G401 (cell line): ENCODE measurements around the gene SLC7A5. TPM values are rescaled to one million over a fixed set of nuclear protein-coding genes. Genes with fewer than 3 reads are reported as not detected.
"Not testable (repeated sequence)": the region's sequence is repeated elsewhere in the genome, so short reads cannot be mapped to it uniquely, and the experiment has no call there.

Experiments
- DNase-seq: peaks from one replicate; pipeline ENCODE4 v3.0.0-alpha.2; 2015; ENCODE audit warnings: low spot score
- in situ Hi-C: cut with HindIII; loops from 2 replicates; pipeline ENCODE4 v1.10.0; 2016; ENCODE audit warnings: low sequenced_read_pairs, mixed read lengths
- total RNA-seq: library from RNA; depleted of rRNA; stranded (reverse); fragments of >200 nt; shearing (Covaris generic); gene quantifications from 2 replicates; pipeline ENCODE4 v1.2.3, GENCODE V29; 2014

SLC7A5 gene
- total RNA-seq, 1 experiment from 2014 or later = 25.5 TPM

DNA sequence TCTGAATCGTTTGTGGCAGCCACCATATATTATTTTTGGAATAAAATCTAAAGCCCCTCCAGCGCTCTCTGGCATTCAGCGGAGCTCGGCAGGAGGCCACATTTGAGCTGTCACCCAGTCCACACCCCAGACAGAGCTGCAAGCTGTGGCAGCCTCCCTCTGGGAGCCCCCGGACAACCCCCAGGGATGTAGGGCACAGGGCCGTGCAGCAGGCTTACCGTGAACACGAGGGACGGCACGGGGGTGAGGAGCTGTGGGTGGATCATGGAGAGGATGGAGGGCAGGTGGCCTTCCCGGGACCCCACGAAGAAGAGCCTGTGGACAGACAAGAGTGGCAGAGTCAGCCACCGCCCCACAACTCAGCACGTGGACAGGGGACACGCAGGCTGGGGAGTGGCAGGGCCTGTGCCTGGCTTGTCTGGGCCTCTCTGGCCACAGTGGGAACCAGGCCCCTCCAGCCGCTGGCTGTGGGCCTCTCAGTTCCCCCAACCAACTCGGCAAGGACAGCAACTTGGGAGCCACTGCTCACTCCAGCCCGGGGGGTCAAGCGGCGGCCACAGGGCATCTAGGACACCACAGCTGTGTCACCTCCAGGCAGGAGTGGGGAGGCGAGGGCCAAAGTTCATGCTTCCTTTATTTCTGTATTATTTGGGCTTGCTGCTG is 31.5 kb downstream of the SLC7A5 start:
- in situ Hi-C loops = no loop called here
- DNase-seq = no peak

DNA sequence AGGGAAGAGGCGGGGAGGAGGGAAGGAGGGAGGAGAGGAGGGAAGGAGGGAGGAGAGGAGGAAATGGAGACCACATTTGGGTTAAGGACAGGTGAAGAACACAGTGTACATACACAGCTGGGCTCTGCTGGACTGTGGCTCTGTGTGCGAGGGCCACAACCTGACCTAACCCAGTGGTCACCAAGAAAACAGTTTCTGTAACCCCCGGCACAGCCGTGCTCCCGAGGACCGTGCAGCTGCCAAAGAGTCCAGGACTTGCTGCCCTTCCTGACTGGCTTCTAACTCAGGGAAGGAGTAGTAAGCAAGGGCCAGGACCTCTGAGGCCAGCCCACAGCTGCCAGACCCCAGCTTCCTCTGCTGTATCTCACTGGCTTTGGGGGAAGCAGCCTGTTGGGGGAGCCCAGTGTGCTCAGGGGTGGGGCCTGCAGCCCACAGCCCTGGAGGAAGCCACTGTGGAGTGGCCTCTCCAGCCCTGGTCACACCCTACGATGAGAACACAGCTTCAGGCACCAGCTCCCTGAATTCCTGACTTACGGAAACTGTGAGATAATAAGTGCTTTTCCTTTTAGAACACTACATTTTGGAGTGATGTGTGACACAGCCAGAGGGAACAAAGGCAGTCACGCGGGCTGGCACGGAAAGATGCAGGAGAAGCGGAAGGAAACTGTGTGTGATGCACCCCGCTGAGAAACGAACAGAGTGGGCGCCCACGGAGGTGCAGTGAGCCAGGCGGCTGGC is 32.3 kb downstream of the SLC7A5 start:
- in situ Hi-C loops = no loop called here
- no peak for DNase-seq

DNA sequence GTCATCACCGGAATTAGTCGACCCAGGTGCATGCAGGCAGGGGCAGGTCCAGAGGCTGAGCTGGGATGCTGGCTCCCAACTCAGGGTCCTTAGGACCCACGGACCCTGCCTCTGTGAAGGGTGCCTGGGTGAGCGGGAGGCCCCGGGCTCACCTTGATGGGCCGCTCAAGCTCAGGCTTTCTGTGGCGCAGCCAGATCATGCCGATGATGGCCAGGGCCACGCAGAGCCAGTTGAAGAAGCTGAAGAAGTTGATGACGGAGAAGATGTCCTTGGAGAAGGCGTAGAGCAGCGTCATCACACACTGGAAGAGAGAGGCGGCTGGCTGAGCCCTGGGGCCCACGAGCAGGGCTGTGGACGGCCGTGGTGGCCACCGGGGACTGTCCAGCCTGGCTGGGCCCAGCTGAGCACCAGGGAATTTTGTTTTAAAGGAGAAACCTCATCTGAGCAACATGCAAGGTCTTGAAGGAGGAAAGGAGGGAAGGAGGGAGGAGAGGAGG is 32.9 kb downstream of the SLC7A5 start:
- in situ Hi-C loops = no loop called here
- no peak for DNase-seq

DNA sequence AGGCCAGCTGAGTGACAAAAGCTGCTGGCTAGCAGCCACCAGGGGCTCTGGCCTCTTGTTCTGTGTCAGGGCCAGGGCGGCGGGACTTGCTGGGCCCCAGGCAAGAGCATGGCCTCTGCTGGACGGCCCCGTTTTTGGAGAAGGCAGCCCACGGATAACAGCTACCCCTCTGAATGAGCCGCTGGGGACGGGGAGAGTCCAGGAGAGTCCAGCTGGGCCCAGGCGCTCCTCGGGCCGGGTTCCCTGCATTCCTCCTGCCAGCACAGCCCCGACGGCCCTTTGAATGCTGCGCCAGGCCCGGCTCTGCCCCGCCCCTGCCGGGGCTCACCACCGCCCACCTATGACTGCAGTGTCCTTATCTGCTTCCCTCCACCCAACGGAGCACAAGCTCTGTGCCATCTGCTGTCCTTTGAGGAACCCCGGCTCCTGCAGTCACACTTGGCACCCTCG is 33.4 kb downstream of the SLC7A5 start:
- in situ Hi-C loops = no loop called here
- peak; percentile 59 for DNase-seq

DNA sequence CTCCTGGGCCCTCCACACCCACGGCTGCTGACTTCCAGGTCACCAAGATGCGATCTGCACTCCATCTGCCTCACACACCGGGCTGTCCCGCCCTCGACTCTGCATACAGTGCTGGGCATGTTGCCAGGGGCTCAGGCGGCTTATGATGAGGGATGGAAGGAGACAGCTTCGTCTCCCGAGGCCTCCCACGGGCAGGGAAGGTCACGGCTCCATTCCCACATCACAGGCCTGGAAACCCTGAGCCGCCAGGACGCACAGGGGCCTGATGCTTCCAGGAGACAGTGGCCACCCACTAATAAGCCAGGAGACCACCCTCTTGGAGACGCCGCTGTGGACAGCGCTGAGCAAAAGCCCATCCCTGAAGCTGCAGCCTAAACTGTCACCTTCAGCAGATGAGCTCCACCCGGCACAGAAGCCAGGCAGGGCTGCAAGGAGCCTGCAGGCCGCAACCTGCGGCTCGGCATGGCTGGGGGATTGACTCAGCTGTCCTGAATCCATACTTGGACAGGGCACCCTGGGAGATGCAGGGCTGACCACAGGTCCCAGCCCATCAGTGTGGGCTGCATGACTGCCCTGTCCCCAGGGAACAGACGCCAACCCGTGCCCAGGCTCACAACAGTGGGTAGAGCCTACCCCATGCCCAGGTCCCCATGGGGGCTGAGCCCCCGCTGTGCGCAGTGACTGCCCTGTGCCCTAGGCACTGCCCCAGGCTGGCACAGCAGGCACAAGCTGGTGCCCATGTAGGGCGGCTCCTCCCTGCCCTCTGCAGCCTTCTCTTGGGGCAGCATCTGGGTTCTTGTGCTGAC is 34.4 kb downstream of the SLC7A5 start:
- peak; percentile 64 for DNase-seq
- in situ Hi-C loops = no loop called here

DNA sequence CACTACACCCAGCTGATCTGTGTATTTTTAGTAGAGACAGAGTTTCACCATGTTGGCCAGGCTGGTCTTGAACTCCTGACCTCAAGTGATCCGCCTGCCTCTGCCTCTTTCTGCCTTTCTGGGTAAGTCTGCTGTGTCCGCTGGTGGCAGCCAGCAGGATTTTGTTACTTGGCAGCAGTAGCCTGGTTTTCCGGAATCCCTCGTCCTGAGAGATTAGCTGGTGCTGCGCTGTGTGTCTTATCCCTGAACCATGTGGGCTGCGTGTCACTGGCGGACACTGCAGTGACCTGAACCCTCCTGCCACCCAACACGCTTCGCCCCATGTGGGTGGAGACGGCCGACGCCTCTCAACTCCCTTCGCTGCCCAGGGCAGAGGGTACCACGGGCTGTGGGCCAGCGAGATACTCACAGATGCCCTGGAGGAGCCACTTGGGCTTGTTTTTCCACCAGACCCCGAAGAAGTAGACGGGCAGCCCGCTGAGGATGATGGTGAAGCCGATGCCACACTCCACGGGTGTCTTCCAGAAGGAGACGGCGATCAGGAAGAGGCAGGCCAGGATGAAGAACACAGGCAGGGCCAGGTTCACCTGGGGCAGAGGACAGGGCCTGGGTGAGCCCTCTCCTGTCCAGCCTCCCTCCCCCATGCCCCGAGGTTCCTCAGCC is 35.2 kb downstream of the SLC7A5 start:
- peak; percentile 47 for DNase-seq
- in situ Hi-C loops = no loop called here

DNA sequence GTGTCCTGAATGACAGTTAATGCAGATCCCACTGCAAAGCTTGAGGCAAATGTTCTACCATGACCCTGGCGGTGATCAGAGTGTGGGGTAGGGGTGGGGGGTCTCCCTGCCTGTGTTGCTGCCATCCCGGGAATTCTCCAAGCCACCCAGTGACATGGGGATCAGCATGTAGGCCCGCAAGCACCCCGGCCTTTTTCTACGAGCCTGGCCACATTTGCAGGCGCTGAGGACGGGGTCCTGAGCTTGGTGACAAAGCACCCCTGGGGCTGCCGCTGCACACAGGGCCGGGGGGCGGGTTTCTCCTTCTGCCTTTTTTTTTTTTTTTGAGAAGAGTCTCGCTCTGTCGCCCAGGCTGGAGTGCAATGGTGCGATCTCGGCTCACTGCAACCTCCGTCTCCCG is 35.8 kb downstream of the SLC7A5 start:
- in situ Hi-C loops = no loop called here
- no peak for DNase-seq

DNA sequence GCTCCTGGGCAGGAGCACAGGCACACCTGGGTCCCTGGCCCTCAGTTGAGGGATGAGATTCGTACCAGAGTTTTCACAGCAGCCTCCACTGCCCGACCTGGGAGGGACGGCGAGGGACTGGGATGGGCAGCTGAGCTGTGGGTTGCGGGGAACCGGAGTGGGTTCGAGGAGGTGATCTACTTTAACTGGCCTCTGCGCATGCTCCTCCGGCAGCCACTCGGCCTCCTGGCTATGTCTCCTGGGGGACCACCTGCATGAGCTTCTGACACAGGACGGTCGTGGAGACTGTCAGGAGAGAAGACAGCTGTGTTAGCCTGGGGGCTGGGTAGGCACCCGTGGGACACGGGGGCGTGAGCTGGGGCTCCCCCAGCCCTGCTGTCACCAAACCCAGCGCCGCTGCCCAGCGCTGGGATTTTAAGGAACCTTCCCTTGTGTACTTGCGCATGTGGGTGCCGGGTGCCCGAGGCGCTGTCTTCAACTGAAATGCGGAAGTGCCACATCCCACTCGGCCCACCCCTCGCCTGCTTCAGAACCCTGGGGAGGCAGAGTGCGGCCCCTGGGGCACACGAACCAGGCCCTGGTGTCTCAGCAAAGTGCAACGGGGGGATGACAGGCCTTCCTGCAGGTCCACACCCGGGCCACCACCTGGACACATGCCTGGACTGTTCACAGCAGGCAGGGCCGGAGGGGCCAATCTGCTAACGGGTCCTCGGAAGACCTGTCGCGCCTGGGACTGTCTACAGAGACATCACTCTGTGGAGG is 36.4 kb downstream of the SLC7A5 start:
- in situ Hi-C loops = no loop called here
- DNase-seq = no peak

DNA sequence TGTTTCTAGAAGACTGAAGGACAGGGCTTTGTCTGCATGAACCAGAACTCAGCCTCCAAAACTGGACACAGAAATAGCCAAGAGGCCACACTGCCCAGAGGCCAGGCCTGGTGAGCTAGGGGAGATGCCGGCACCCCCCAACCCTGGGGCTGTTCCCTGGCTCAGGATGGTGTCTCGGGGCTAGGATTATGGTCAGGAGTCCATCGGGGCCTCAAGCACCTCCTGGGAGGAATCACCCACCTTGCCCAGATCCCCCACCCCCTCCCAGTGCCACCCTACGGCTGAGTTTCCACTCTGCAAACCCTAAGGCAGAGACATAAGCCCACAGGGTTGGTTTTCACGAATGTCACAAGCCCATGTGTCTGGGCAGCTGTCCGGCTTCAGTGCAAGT is 37.2 kb downstream of the SLC7A5 start:
- in situ Hi-C loops = no loop called here
- no peak for DNase-seq

DNA sequence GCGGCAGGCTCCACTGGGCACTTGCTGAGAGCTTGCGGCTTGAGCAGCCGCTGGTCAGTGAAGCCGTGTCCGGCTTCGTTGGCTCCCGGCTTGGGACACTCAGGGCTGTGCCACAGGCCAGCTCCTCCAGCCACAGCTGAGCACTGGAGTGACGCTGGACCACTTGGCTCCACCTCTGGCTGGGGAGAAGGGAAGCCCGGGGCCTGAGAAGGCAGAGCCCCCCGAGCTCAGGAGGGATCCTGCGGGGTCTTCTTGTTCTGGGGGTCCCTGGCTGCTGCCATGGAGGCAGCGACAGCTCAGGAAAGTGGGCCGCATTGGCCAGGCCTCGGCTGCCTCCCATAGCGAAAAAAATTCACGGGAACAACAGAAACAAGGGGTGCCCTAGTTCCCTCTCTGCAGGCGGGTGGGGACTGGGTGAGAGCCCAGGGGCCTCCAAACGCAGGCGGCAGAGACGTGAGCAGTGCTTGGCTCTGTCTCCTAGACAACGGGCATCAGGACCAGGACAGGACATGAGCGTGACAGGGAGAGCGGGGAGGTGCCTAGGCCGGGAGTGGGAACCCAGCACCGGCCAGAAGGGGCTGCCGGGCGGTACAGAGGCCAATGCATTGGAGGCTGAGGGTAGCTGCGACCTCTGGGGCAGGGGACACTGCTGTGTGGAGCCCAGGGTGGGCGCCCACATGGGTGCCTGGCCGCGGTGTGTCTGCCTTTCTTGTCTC is 37.7 kb downstream of the SLC7A5 start:
- DNase-seq = no peak
- in situ Hi-C loops = no loop called here

DNA sequence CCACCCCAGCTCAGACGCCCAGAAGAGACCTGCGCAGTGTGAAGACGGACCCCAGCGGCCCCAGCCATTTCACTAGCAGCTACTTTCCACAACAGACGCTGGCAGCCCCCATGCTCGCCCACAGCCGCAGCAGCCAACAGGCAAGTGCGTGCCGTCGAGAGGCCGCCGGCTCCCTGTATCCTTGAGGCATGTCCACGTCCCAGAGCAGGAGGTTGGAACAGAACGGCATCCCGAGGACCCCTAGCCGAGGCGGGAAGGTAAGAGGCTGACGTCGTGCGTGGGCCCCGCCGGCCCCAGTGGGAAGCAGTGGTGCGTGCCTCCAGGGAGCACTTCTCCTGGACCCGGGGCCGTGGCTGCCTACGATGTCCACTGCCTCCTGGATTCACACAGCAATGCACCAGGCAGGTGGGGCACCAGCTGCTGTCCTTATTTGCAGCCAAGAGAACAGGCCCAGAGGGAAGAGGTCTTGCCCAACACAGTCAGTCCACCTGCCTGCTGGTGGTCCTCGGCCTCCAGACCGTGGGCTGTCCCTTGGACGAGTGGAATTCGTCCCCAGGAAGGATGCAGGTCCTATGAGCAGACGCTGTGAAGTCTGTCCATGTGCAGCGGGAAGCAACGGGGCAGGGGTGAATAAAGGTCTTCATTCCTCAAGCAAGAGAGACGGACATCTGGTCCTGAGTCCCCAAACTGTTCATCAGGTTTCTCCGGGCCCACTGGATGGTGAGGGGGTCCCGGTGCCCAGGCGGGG is 38.5 kb downstream of the SLC7A5 start:
- in situ Hi-C loops = no loop called here
- DNase-seq = no peak

DNA sequence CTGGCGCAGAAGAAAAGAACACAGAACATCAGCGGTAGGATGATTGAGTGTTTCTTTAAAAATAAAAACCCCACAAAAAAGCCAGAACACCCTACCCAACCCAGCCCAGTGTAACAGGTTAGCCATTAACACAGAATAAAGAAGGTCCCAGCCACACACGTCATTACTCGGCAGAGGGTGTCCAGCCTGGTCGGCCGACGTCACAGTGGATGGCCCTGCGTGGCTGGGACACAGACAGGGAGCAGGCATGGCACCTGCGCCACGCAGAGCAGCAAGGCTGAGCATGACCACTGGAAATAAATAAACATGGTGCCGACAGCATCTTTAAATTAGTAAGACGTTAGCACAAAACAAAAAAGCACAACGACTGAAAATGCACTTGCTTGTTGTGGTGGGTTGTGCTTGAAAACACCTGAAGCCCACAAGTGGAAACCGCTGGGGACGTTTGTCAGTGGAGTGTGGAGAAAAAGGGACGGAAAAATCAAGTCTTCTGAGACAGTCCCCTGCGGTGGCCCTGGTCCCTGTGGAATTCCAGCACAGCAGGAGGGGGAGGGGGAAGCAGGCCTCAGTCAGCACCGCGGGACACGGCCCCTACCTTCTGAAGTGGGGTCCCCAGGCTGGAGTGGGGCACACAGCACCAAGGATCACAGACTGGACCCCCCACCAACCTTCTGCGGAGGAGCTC is 39.2 kb downstream of the SLC7A5 start:
- no peak for DNase-seq
- in situ Hi-C loops = no loop called here

DNA sequence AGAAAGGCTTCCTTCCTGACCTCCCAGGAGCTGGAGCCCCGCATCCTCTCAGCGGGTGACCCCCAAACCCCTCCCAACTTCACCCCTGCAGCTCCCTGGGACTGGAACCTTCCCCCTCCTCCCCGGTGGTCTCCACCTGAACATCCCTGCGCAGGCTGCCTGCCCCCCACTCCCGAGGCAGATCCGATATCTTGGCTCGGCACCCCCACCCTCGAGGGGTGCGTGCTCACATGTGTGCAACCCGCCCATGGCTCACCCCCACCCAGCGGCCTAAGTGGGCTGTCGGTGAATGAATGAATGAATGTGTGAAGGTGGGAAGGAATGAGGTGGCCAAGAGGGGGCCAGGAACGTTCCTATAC is 39.7 kb downstream of the SLC7A5 start:
- no peak for DNase-seq
- in situ Hi-C loops = no loop called here

DNA sequence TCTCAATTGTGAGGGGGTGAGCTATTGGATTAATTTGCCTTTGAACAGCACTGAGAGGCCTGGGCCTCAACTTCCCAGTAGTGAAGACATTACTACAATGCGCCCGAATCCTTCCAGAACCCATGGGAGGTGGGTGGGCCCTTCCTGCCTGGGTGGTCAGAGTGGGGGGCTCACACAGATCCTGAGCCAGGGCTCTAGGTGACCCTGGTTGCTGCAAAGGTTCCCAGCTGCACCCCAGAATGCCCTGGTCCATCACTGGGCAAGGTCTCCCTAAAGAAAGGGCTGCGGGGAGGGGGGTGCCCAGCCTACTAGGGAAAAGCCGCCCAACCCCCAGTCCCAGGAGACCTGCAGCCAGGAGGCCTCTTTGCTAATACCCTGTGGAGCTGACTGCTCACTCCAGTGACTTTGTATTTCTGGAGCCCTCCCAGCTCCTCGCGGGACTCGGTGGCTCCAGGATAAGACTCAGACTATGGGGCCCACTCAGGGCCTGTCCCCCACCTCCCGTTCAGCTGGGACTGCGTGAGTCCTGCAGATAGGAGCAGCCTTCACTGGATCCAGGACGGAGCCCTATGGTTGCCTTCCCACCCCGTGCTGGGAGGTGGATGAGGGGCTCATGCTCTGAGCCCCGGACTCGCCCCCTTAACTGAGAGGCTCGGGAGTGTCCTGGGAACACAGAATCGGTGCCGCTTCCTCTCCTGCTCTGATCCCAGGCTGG is 40.2 kb downstream of the SLC7A5 start:
- no peak for DNase-seq

DNA sequence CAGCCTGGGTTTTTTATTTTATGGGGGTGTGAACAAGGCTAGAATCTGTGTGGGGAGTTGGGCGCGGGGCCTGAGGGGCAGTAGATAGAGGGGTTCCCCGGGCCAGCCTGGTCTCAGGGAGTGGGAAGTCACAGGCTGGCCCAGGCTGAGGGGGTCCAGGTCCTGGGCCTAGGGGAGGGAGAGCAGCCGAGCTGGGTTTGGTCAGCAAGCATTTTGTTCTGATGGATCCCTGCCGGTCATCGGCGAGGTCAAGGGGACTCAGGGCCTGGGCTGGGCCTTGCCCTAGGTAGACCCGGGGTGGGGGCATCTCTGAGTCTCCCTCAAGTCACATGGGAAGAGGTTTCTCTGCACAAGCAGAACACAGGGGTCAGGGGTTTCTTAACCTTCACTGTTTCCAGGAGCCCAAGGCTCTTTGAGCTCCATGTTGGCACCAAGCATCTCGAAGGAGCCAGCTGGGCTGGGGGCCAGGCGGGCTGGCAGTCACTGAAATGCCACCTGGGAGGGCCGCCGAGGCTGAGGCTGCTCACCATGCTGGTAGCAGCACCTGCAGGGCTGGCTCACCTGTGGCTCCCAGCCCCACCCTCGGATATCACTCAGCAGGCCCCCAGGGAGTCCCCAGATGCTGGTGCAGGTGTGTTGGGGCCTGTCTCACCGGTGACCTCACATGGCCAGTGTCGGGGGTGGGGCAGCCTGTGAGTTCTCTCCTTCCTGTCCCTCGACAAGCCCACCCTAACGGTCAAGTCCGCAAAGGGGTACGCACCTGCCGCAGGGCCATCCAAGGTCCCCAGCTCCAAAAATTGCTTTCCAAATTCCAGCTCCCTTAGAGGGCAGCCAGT is 41.0 kb downstream of the SLC7A5 start:
- DNase-seq = no peak
- in situ Hi-C loops = no loop called here

More for the DNA sequence above, 40.2 kb downstream of the SLC7A5 start:
- in situ Hi-C loops = no loop called here

DNA sequence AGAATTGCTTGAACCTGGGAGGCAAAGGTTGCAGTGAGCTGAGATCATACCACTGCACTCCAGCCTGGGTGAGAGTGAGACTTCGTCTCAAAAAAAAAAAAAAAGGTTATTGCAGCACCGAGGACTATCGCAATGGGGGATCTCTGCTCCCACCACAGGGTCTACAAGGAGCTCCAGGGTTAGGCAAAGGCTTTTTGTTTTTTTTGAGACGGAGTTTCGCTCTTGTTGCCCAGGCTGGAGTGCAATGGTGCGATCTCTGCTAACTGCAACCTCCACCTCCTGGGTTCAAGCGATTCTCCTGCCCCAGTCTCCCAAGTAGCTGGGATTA is 41.8 kb downstream of the SLC7A5 start:
- DNase-seq, in situ Hi-C loops: not testable (repeated sequence)
